Measurements from ENCODE around the gene SHANK1. TPM values are rescaled to one million over a fixed set of nuclear protein-coding genes. Genes with fewer than 3 reads are reported as not detected.

SHANK1 gene
- total RNA-seq, 6 donors from 2014 or later, result 0.40 to 0.54 TPM; not detected in 4

DNA sequence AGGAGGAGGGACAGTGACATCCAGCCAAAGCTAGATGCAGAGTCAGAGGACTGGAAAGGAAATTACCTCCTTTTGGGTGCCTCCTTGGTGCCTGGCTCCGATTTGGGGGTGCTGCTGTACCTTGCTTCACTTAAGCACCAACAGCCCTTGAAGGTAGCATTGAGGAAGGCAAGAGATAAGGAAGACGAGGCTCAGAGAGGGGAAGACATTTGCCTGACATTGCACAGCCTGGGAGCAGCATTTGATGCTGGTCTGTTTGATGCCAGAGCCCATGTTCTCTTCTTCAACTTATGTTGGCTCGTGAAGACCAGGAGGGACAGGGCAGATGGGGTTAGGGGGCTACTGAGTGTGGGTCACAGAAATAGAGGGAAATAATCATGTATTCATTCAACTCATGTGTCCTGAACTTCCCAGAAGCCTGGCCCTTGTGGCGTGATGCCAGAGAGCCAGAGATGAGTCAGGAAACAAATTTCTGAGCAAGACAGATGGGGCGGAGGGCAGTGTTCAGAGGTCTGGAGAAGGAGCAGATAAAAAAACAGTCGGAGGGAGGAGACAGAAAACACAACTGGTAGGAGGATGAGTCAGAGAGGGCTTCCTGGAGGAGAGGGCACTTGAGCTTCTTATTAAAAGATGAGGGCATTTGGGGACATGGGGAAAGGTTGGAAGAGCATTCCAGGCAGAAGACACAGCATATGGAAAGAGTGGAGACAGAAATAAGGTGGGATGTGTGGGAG, 73.4 kb downstream of the SHANK1 start:
- no peak for DNase-seq
- Histone ChIP-seq H3K4me1 (no peaks in the 10 kb centered on the region), H3K36me3 (no peaks in the 10 kb centered on the region), H3K4me3 (no peak overlapping the region), H3K27ac (no peak overlapping the region), H3K27me3 (no peaks in the 10 kb centered on the region), H3K9me3 (no peaks in the 10 kb centered on the region)
- no peak for ATAC-seq (ENCODE audit: low FRiP score in 2 of 2)
- TF ChIP-seq EP300 (IDR thresholded peaks at IDR 0.05) (no peak), POLR2A (IDR thresholded peaks at IDR 0.05) (no peak), POLR2AphosphoS5 (IDR thresholded peaks at IDR 0.05) (no peak)
- TF ChIP-seq, protein P1, sequence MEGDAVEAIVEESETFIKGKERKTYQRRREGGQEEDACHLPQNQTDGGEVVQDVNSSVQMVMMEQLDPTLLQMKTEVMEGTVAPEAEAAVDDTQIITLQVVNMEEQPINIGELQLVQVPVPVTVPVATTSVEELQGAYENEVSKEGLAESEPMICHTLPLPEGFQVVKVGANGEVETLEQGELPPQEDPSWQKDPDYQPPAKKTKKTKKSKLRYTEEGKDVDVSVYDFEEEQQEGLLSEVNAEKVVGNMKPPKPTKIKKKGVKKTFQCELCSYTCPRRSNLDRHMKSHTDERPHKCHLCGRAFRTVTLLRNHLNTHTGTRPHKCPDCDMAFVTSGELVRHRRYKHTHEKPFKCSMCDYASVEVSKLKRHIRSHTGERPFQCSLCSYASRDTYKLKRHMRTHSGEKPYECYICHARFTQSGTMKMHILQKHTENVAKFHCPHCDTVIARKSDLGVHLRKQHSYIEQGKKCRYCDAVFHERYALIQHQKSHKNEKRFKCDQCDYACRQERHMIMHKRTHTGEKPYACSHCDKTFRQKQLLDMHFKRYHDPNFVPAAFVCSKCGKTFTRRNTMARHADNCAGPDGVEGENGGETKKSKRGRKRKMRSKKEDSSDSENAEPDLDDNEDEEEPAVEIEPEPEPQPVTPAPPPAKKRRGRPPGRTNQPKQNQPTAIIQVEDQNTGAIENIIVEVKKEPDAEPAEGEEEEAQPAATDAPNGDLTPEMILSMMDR (IDR thresholded peaks at IDR 0.05), result no peak
- WGBS, 2 donors, result 42 to 57% methylated on average over 6 of the region's 6 CpGs

DNA sequence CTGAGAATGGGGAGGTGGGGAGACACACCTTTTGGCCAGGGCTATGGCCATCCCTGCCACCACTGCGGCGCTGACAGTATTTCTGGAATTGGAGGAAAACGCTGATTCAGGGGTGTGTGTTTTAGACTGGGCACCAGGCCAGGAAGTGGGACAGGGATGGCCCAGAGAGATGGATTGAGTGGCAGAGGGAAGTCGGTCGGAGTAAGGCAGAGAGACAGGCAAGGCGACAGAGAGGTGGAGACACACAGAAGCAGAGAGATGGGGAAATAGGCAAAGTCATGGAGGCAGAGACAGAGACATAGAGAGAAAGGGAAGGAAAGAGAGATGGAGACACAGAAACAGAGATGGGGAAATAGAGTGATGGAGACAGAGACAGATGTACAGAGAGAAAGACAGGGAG, 74.5 kb downstream of the SHANK1 start:
- no peaks in the 10 kb centered on the region for H3K36me3 ChIP-seq
- ATAC-seq (ENCODE audit: low FRiP score in 2 of 2), result no peak
- DNase-seq, result no peak
- no peak overlapping the region for H3K4me3 ChIP-seq
- no peaks in the 10 kb centered on the region for H3K9me3 ChIP-seq
- no peak overlapping the region for H3K27ac ChIP-seq
- WGBS, 2 donors, result 59 to 67% methylated on average over 6 of the region's 6 CpGs
- H3K27me3 ChIP-seq, result peaks cover 0 to 1% (median 0%) of the 10 kb centered on the region in 4 donors
- TF ChIP-seq POLR2AphosphoS5 (IDR thresholded peaks at IDR 0.05), result no peak
- TF ChIP-seq, protein P1 (IDR thresholded peaks at IDR 0.05), result no peak
- TF ChIP-seq EP300 (IDR thresholded peaks at IDR 0.05), result no peak
- TF ChIP-seq POLR2A (IDR thresholded peaks at IDR 0.05), result no peak
- H3K4me1 ChIP-seq, result no peaks in the 10 kb centered on the region

DNA sequence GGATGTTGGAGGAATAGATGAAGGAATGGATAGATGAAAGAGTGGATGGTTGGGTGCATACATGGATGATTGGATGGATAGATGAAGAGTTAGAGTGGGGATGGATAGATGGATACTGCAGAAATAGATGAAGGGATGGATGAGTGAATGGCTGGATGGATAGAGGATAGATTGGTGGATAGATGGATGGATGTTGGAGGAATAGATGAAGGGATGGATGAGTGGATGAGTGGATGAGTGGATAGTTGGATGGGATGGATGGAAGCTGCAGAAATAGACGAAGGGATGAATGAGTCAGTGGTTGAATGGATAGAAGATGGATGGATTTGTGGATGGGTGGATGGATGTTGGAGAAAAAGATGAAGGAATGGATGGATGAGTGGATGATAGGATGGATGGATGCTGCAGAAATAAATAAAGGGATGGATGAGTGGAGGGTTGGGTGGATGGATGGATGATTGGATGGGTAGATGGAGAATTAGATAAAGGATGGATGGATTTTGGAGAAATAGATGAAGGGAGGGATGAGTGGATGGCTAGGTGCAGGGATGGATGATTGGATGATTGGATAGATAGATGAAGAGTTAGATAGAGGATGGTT, 75.2 kb downstream of the SHANK1 start:
- H3K4me3 ChIP-seq, result no peak overlapping the region
- H3K9me3 ChIP-seq, result no peaks in the 10 kb centered on the region
- peaks cover 0 to 8% (median 3%) of the 10 kb centered on the region in 4 donors for H3K27me3 ChIP-seq
- DNase-seq, result no peak
- H3K4me1 ChIP-seq, result peaks cover 0 to 6% (median 2%) of the 10 kb centered on the region in 4 donors
- no peak for ATAC-seq (ENCODE audit: low FRiP score in 2 of 2)
- no peak overlapping the region for H3K27ac ChIP-seq
- H3K36me3 ChIP-seq, result no peaks in the 10 kb centered on the region
- no peak for TF ChIP-seq POLR2A (IDR thresholded peaks at IDR 0.05)
- no peak for TF ChIP-seq POLR2AphosphoS5 (IDR thresholded peaks at IDR 0.05)
- TF ChIP-seq, protein P1 (IDR thresholded peaks at IDR 0.05), result no peak
- TF ChIP-seq EP300 (IDR thresholded peaks at IDR 0.05), result no peak
- 45 to 47% methylated on average over 1 of the region's 1 CpG for WGBS, 2 donors

DNA sequence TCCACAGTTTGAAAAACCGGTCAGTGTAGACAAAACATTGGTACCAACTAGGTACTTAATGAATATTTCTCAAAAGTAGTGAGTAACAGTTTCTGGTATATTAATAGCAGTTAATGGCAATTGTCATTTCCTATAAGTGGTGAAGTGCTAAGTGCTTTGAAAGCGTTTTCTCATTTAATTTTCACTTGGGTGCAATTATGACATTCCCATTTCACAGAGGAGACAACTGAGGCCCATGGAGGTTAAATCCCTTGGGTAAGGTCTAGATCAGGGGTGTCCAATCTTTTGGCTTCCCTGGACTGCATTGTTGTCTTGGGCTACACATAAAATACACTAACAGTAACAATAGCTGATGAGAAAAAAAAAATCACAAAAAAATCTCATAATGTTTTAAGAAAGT, 79.2 kb downstream of the SHANK1 start:
- no peak for TF ChIP-seq POLR2A (IDR thresholded peaks at IDR 0.05)
- no peak for TF ChIP-seq EP300 (IDR thresholded peaks at IDR 0.05)
- TF ChIP-seq, protein P1 (IDR thresholded peaks at IDR 0.05), result no peak
- no peak for TF ChIP-seq POLR2AphosphoS5 (IDR thresholded peaks at IDR 0.05)
- H3K4me3 ChIP-seq, result no peak overlapping the region
- no peak overlapping the region for H3K27ac ChIP-seq
- ATAC-seq (ENCODE audit: low FRiP score in 2 of 2), result no peak
- no peaks in the 10 kb centered on the region for H3K9me3 ChIP-seq
- peaks cover 0 to 15% (median 6%) of the 10 kb centered on the region in 4 donors for H3K27me3 ChIP-seq
- no peak for DNase-seq
- no peaks in the 10 kb centered on the region for H3K36me3 ChIP-seq
- WGBS, 2 donors, result 48 to 63% methylated on average over 2 of the region's 2 CpGs
- H3K4me1 ChIP-seq, result peaks cover 0 to 12% (median 3%) of the 10 kb centered on the region in 4 donors

Data from upper lobe of left lung (tissue), 6 donors.